Loucy (cell line): ENCODE data around the gene OR1K1.
"Not testable (repeated sequence)": the region's sequence is repeated elsewhere in the genome, so short reads cannot be mapped to it uniquely, and the experiment has no call there.

ENCODE experiments used
- H2AFZ ChIP-seq: fragments of 200-600 bp; sonication (generic); 2 replicates; pipeline ENCODE4 v1.6.0; 2016; ENCODE audit warnings: antibody characterized with exemption, mild to moderate bottlenecking, low read length, moderate library complexity
- H3F3A ChIP-seq: fragments of 200-600 bp; 2 replicates; pipeline ENCODE4 v1.6.0; 2016; ENCODE audit warnings: antibody characterized with exemption, low read depth, mild to moderate bottlenecking
- H3K27me3 ChIP-seq: fragments of 200-600 bp; sonication (generic); 2 replicates; pipeline ENCODE4 v1.6.1; 2014; ENCODE audit warnings: low read length, mild to moderate bottlenecking; ENCODE audit not compliant: insufficient read depth, poor library complexity, severe bottlenecking
- H3K36me3 ChIP-seq: fragments of 200-600 bp; sonication (generic); 2 replicates; pipeline ENCODE4 v1.6.1; 2016; ENCODE audit warnings: low read length; ENCODE audit not compliant: insufficient read depth
- H3K4me1 ChIP-seq: fragments of 200-600 bp; sonication (generic); 2 replicates; pipeline ENCODE4 v1.5.1; 2014; ENCODE audit warnings: low read length, mild to moderate bottlenecking; ENCODE audit not compliant: insufficient read depth, poor library complexity, severe bottlenecking
- H3K4me2 ChIP-seq: fragments of 200-600 bp; sonication (generic); 2 replicates; pipeline ENCODE4 v1.6.0; 2014; ENCODE audit warnings: antibody characterized with exemption, low read length, low read depth, mild to moderate bottlenecking; ENCODE audit not compliant: poor library complexity, severe bottlenecking
- H3K4me3 ChIP-seq: fragments of 200-600 bp; sonication (generic); 2 replicates; pipeline ENCODE4 v1.5.1; 2014; ENCODE audit warnings: low read length, mild to moderate bottlenecking, mixed read lengths; ENCODE audit not compliant: poor library complexity, severe bottlenecking
- H3K79me2 ChIP-seq: fragments of 200-600 bp; sonication (generic); 2 replicates; pipeline ENCODE4 v1.6.1; 2014; ENCODE audit warnings: low read length; ENCODE audit not compliant: insufficient read depth
- H3K9ac ChIP-seq: fragments of 200-600 bp; sonication (generic); 2 replicates; pipeline ENCODE4 v1.6.0; 2014; ENCODE audit warnings: mild to moderate bottlenecking, low read depth, low read length, moderate library complexity; ENCODE audit not compliant: poor library complexity, severe bottlenecking
- H3K9me2 ChIP-seq: fragments of 200-600 bp; sonication (generic); replicated peaks from 2 replicates; pipeline ENCODE4 v1.6.1; 2016; ENCODE audit warnings: low read depth, low read length, mixed read lengths
- H3K9me3 ChIP-seq: fragments of 200-600 bp; sonication (generic); 2 replicates; pipeline ENCODE4 v1.6.1; 2014; ENCODE audit warnings: mild to moderate bottlenecking, antibody characterized with exemption, low read length, low read depth; ENCODE audit not compliant: insufficient read depth
- H4K20me1 ChIP-seq: fragments of 200-600 bp; sonication (generic); 2 replicates; pipeline ENCODE4 v1.6.0; 2014; ENCODE audit warnings: antibody characterized with exemption, low read length, mild to moderate bottlenecking; ENCODE audit not compliant: insufficient read depth, poor library complexity, severe bottlenecking
- CTCF ChIP-seq: fragments of 200-600 bp; sonication (generic); conservative IDR thresholded peaks from 2 replicates; pipeline ENCODE4 v1.5.1; 2014; ENCODE audit warnings: mild to moderate bottlenecking, antibody characterized with exemption, low read length
- EZH2phosphoT487 ChIP-seq: fragments of 200-600 bp; IDR thresholded peaks from 2 replicates; pipeline ENCODE4 v1.6.1; 2018; ENCODE audit warnings: antibody characterized with exemption, mild to moderate bottlenecking, moderate library complexity, borderline replicate concordance

The OR1K1 gene

DNA sequence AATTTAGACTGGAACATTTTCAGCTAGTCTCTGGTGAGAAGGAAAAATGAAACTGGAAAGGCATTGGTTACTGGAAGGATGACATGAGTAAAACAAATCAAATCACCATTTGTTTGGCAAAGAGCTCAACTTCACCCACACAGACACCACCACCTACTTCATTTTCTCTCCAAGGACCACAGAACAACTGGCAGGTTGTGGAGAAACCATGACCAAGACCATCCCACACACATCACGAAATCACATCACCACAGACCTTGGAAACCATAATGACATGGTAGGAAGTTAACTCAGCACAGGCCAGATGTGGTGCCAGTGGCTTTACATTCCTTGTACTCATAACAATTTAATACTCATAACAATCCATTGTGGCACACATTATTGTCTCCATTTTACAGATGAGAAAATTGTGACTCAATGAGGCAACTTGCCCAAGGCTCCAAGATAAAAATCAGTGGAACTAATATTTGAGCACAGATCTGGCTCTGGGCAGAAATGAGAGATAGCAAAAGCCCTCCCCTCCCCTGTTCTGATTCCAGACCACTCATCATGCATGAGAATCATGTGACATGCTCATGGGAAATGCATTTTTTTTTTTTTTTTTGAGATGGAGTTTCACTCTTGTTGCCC is 7.5 kb downstream of the OR1K1 start:
- H3K4me2 ChIP-seq, result peak overlapping the region; percentile 54
- no peaks in the 10 kb centered on the region for H3F3A ChIP-seq
- H3K4me3 ChIP-seq, result no peak overlapping the region
- no peaks in the 10 kb centered on the region for H3K27me3 ChIP-seq
- no peak overlapping the region for H2AFZ ChIP-seq
- no peaks in the 10 kb centered on the region for H4K20me1 ChIP-seq
- no peak overlapping the region for H3K9ac ChIP-seq
- TF ChIP-seq EZH2phosphoT487 (no peak), CTCF (no peak)
- no peaks in the 10 kb centered on the region for H3K9me2 ChIP-seq
- peaks cover 24% of the 10 kb centered on the region for H3K4me1 ChIP-seq
- no peaks in the 10 kb centered on the region for H3K9me3 ChIP-seq
- H3K36me3 ChIP-seq, result no peaks in the 10 kb centered on the region
- H3K79me2 ChIP-seq, result no peaks in the 10 kb centered on the region

GRCh38 chr9:122808141-122808540 is 8.2 kb downstream of the OR1K1 start:
- Histone ChIP-seq H3K36me3 (no peaks in the 10 kb centered on the region), H3K9ac (peak overlapping the region; percentile 21), H2AFZ (no peak overlapping the region), H3K9me3 (no peaks in the 10 kb centered on the region), H3K9me2 (no peaks in the 10 kb centered on the region), H3K4me2 (peak overlapping the region; percentile 54), H3K4me3 (peak overlapping the region; percentile 28), H3F3A (no peaks in the 10 kb centered on the region), H3K79me2 (no peaks in the 10 kb centered on the region), H3K4me1 (peaks cover 24% of the 10 kb centered on the region), H4K20me1 (no peaks in the 10 kb centered on the region), H3K27me3 (no peaks in the 10 kb centered on the region)
- TF ChIP-seq CTCF (no peak), EZH2phosphoT487 (no peak)

DNA sequence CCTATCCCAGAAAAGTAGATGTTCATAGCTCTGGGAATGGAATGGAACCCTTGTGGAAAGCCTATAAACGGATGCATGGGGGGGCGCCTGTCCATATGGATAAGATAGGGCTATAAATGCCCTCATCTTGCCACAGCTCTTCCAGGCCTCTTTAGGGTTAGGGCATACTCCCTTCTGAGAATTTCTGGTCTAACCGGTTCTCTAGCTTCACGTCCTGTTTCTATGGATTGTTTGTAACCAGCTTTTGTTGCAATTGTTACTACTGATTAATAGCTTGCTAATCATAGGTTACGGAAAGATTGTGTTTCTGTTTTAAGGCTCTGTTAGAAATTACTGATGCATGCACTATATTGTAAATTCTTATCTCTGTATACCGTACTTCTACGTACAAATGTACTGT is 9.3 kb downstream of the OR1K1 start:
- H3K4me3 ChIP-seq, H2AFZ ChIP-seq, H3K36me3 ChIP-seq, H3K9me3 ChIP-seq, H3K27me3 ChIP-seq, H4K20me1 ChIP-seq, H3F3A ChIP-seq, H3K9me2 ChIP-seq, H3K4me2 ChIP-seq, H3K79me2 ChIP-seq: not testable (repeated sequence)
- Histone ChIP-seq H3K4me1 (peaks cover 24% of the 10 kb centered on the region), H3K9ac (peak overlapping the region; percentile 21)

DNA sequence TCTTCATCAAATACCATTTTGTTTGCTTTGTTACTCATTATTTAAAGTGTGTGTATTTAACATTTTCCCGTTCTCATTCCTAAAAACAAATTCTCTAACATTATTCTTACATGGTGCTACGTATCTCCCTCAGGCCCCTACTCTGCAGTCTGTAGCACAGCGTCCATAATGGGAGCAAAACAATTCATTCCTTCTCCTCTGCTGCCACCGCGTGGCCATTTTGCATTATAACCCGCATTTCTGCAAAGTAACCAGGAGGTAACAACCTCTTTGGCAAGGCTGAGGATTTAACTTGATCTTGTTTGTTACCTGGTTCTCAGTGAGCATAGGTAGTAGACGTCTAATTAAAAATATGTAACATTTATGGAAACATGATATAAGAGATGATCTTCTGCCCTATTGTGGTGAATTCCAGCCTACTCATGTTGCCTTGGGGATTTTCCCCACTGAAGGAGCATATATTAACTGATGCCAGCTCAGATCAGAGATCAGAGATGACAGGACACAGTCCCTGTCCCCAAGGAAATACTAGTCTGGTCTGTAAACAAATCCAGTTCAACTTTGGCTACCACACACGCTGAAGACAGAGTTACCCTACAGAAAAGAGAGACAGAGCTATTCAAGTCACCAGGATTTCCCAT is 10.5 kb downstream of the OR1K1 start:
- peak overlapping the region; percentile 40 for H3K9ac ChIP-seq
- TF ChIP-seq CTCF (peak; percentile 91), EZH2phosphoT487 (no peak)
- H3K9me3 ChIP-seq, result no peaks in the 10 kb centered on the region
- no peaks in the 10 kb centered on the region for H3K36me3 ChIP-seq
- H3K27me3 ChIP-seq, result no peaks in the 10 kb centered on the region
- no peaks in the 10 kb centered on the region for H4K20me1 ChIP-seq
- H2AFZ ChIP-seq, result peak overlapping the region; percentile 74
- no peak overlapping the region for H3K4me3 ChIP-seq
- H3K79me2 ChIP-seq, result no peaks in the 10 kb centered on the region
- H3K9me2 ChIP-seq, result no peaks in the 10 kb centered on the region
- H3F3A ChIP-seq, result no peaks in the 10 kb centered on the region
- H3K4me1 ChIP-seq, result peaks cover 25% of the 10 kb centered on the region
- no peak overlapping the region for H3K4me2 ChIP-seq
